Measurements from ENCODE around the gene TIMM44. TPM values are rescaled to one million over a fixed set of nuclear protein-coding genes. Genes with fewer than 3 reads are reported as not detected.

The TIMM44 gene
- total and polyA plus RNA-seq, 10 of the 15 experiments (the other 5 are each of a cell fraction or from before 2014, with no cell fraction given), result 6.6 to 90.7 (median 57.6) TPM

DNA sequence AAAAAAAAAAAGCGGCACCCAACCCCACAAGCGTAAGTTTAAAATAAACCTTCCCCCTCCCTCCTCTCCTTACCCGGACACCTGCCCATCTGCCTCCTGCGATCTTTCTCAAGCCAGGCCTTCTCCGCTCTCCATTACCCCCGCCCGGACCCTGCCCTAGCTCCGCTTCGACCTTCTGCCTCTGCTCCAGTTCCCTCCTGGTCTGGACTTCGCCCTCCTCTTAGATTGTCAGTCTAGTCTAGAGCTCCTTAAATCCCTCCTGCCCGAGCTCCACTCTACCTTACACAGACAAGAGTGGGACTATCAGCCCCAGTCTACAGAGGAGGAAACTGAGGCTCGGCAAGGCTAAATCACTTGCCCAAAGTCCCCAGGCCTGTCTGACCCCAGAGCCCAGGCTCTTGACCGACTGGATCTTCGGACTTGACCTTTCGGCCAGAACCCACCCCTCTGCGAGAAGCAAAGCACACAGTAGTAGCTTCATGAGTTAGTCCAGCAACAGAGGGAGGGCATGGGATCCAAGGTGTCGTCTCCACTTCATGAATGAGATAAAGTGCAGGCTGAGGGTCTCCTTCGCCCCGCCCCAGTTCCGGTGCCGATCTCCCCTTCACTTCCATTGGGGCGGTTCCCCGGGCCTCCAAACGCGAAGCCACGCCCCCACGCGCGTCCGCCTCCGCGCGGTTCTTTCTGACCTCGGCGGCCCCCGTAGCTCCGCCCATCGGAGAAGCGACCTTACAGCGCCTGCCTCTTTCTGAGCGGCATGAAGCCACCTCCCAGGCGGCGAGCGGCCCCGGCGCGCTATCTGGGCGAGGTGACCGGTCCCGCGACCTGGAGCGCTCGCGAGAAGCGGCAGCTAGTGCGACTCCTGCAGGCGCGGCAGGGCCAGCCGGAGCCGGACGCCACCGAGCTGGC lies 23.6 kb downstream of the TIMM44 start, which contains the start of gene SNAPC2 (continued):
- TF ChIP-seq PRDM15 (CRISPR knock-in tag; IDR thresholded peaks at IDR 0.05), result no peak
- peak; percentile 88 for TF ChIP-seq NKRF (conservative IDR thresholded peaks at IDR 0.05)
- no peak for TF ChIP-seq PAX8 (IDR thresholded peaks at IDR 0.05)
- peak; percentile 61; the same call in 1 of the 2 replicates for TF ChIP-seq IKZF1 (conservative IDR thresholded peaks at IDR 0.05)
- TF ChIP-seq BACH1 (IDR thresholded peaks at IDR 0.05; ENCODE audit: borderline replicate concordance), result peak; percentile 49; the same call in 1 of the 2 replicates
- no peak for TF ChIP-seq BCL11A (IDR thresholded peaks at IDR 0.05; ENCODE audit: low read depth, low read length)
- no peak for TF ChIP-seq ATF2 (IDR thresholded peaks at IDR 0.05; ENCODE audit: low read length)
- TF ChIP-seq POLR2A (IDR thresholded peaks at IDR 0.05; ENCODE audit: low read depth, low read length), result peak; percentile 61; the same call in 1 of the 2 replicates
- no peak for TF ChIP-seq ZNF207 (IDR thresholded peaks at IDR 0.05; ENCODE audit: borderline replicate concordance)
- TF ChIP-seq LARP7 (IDR thresholded peaks at IDR 0.05), result peak; percentile 79; the same call in 1 of the 2 replicates
- TF ChIP-seq ATF7 (IDR thresholded peaks at IDR 0.05; ENCODE audit: low read depth), result 0 out of 2 replicates have a peak, but pooled peaks have one; percentile 6
- TF ChIP-seq SREBF1 (IDR thresholded peaks at IDR 0.05; ENCODE audit: low read length), result no peak
- peak; percentile 77; the same call in 1 of the 2 replicates for TF ChIP-seq CHD2 (IDR thresholded peaks at IDR 0.05; ENCODE audit: borderline replicate concordance, low read depth, low read length)
- TF ChIP-seq NFXL1 (IDR thresholded peaks at IDR 0.05; ENCODE audit: borderline replicate concordance), result no peak
- peak; percentile 70 for TF ChIP-seq SP1 (IDR thresholded peaks at IDR 0.05; ENCODE audit: low read depth, low read length)
- TF ChIP-seq RB1 (IDR thresholded peaks at IDR 0.05; ENCODE audit: borderline replicate concordance), result 0 out of 2 replicates have a peak, but pooled peaks have one; percentile 42
- TF ChIP-seq, protein P1, sequence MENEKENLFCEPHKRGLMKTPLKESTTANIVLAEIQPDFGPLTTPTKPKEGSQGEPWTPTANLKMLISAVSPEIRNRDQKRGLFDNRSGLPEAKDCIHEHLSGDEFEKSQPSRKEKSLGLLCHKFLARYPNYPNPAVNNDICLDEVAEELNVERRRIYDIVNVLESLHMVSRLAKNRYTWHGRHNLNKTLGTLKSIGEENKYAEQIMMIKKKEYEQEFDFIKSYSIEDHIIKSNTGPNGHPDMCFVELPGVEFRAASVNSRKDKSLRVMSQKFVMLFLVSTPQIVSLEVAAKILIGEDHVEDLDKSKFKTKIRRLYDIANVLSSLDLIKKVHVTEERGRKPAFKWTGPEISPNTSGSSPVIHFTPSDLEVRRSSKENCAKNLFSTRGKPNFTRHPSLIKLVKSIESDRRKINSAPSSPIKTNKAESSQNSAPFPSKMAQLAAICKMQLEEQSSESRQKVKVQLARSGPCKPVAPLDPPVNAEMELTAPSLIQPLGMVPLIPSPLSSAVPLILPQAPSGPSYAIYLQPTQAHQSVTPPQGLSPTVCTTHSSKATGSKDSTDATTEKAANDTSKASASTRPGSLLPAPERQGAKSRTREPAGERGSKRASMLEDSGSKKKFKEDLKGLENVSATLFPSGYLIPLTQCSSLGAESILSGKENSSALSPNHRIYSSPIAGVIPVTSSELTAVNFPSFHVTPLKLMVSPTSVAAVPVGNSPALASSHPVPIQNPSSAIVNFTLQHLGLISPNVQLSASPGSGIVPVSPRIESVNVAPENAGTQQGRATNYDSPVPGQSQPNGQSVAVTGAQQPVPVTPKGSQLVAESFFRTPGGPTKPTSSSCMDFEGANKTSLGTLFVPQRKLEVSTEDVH (IDR thresholded peaks at IDR 0.05; ENCODE audit: low read depth, partially characterized antibody), result no peak
- peak in 1 of 2 experiments; percentile 93; a peak in 2 of 3 replicates for TF ChIP-seq EGR1 (IDR thresholded peaks at IDR 0.05; ENCODE audit: borderline replicate concordance in 1 of 2, low read depth in 2 of 2, low read length in 2 of 2)

Measured in GM12878 (cell line).